HL-60 (cell line): ENCODE measurements around the gene RPS16.

Source experiments
- POLR2AphosphoS5 ChIP-seq: IDR thresholded peaks from 2 replicates; pipeline ENCODE4 v1.6.1; 2012; ENCODE audit warnings: low read depth
- REST ChIP-seq: IDR thresholded peaks from 2 replicates; pipeline ENCODE4 v1.6.1; 2012; ENCODE audit warnings: low read depth; ENCODE audit not compliant: insufficient replicate concordance
- TF ChIP-seq, protein P1 (sequence below): IDR thresholded peaks from one replicate; pipeline ENCODE4 v1.5.1; 2011; ENCODE audit warnings: low read length, control low read depth, inconsistent platforms; ENCODE audit not compliant: insufficient read depth

GRCh38 chr19:39446365-39447084 lies 10.8 kb upstream of the RPS16 start:
- TF ChIP-seq POLR2AphosphoS5 (no peak), REST (no peak)
- TF ChIP-seq, protein P1, sequence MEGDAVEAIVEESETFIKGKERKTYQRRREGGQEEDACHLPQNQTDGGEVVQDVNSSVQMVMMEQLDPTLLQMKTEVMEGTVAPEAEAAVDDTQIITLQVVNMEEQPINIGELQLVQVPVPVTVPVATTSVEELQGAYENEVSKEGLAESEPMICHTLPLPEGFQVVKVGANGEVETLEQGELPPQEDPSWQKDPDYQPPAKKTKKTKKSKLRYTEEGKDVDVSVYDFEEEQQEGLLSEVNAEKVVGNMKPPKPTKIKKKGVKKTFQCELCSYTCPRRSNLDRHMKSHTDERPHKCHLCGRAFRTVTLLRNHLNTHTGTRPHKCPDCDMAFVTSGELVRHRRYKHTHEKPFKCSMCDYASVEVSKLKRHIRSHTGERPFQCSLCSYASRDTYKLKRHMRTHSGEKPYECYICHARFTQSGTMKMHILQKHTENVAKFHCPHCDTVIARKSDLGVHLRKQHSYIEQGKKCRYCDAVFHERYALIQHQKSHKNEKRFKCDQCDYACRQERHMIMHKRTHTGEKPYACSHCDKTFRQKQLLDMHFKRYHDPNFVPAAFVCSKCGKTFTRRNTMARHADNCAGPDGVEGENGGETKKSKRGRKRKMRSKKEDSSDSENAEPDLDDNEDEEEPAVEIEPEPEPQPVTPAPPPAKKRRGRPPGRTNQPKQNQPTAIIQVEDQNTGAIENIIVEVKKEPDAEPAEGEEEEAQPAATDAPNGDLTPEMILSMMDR, result no peak
